ENCODE measurements around the gene SAMD14.

The SAMD14 gene

GRCh38 chr17:50133769-50134099, 3.8 kb upstream of the SAMD14 start:
- in situ Hi-C loops (cut with MboI; ENCODE audit: low sequenced_read_pairs), result no loop called here

GRCh38 chr17:50133028-50133768, 3.2 kb upstream of the SAMD14 start:
- in situ Hi-C loops (cut with MboI; ENCODE audit: low sequenced_read_pairs), result no loop called here

GRCh38 chr17:50132104-50132794, 2.3 kb upstream of the SAMD14 start:
- in situ Hi-C loops (cut with MboI; ENCODE audit: low sequenced_read_pairs), result no loop called here

- in situ Hi-C loops (cut with MboI; ENCODE audit: low sequenced_read_pairs), result no loop called here
Observed at GRCh38 chr17:50130559-50131305, 772 bp upstream of the SAMD14 start.

GRCh38 chr17:50129353-50129727, 620 bp downstream of the SAMD14 start:
- in situ Hi-C loops (cut with MboI; ENCODE audit: low sequenced_read_pairs), result no loop called here

GRCh38 chr17:50128441-50129352, 1.3 kb downstream of the SAMD14 start:
- in situ Hi-C loops (cut with MboI; ENCODE audit: low sequenced_read_pairs), result no loop called here

- in situ Hi-C loops (cut with MboI; ENCODE audit: low sequenced_read_pairs), result no loop called here
Observed at GRCh38 chr17:50127697-50128361, 2.1 kb downstream of the SAMD14 start.

GRCh38 chr17:50125420-50125997, 4.5 kb downstream of the SAMD14 start:
- in situ Hi-C loops (cut with MboI; ENCODE audit: low sequenced_read_pairs), result no loop called here

- in situ Hi-C loops (cut with MboI; ENCODE audit: low sequenced_read_pairs), result no loop called here
Observed at GRCh38 chr17:50123649-50124349, 6.2 kb downstream of the SAMD14 start.

- in situ Hi-C loops (cut with MboI; ENCODE audit: low sequenced_read_pairs), result no loop called here
Observed at GRCh38 chr17:50122945-50123344, 7.0 kb downstream of the SAMD14 start.

GRCh38 chr17:50120475-50121253, 9.3 kb downstream of the SAMD14 start:
- in situ Hi-C loops (cut with MboI; ENCODE audit: low sequenced_read_pairs), result no loop called here

GRCh38 chr17:50118828-50119218, 11.1 kb downstream of the SAMD14 start:
- in situ Hi-C loops (cut with MboI; ENCODE audit: low sequenced_read_pairs), result no loop called here

- in situ Hi-C loops (cut with MboI; ENCODE audit: low sequenced_read_pairs), result no loop called here
Observed at GRCh38 chr17:50118076-50118827, 11.7 kb downstream of the SAMD14 start.

- in situ Hi-C loops (cut with MboI; ENCODE audit: low sequenced_read_pairs), result no loop called here
Observed at GRCh38 chr17:50117202-50118051, 12.5 kb downstream of the SAMD14 start.

GRCh38 chr17:50115756-50116155, 14.2 kb downstream of the SAMD14 start:
- in situ Hi-C loops (cut with MboI; ENCODE audit: low sequenced_read_pairs), result no loop called here

- in situ Hi-C loops (cut with MboI; ENCODE audit: low sequenced_read_pairs), result no loop called here
Observed at GRCh38 chr17:50114849-50115357, 15.1 kb downstream of the SAMD14 start.

GRCh38 chr17:50114401-50114800, 15.6 kb downstream of the SAMD14 start:
- in situ Hi-C loops (cut with MboI; ENCODE audit: low sequenced_read_pairs), result no loop called here

Data from hTERT RPE-1 (cell line).